ENCODE measurements around the gene HIVEP3. TPM values are rescaled to one million over a fixed set of nuclear protein-coding genes. Genes with fewer than 3 reads are reported as not detected.

The HIVEP3 gene
- total RNA-seq, 1 experiment from 2014 or later, result 3.1 TPM

DNA sequence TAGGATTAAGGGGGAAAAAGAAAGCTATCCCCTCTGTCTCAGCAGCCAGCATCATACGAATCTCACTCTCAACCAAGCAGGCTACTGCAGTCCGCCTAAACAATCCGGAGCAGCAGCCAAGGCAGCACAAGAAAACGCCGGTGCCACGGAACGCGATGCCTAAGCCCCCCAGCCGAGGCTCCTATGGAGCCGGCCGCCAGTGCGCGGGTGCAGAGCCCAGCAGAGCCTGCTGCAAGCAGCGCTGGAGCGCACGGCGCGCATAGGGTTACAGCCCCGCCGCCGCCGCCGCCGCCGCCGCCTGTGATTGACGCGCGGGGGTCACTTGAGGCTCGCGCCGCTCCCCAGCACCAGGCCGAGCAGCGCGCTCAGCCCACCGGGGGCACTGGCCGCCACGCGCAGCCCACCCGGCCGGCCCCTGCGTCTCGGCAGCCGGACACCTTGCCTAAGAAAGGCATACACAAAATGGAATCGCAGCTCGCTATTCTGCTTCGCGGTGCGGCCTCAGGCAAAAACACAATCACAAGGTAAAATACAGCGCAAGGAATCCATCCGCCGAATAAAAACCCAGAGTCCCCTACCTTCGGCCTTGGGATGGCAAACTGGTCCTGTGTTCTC is 780 bp downstream of the HIVEP3 start:
- no TSS peak for BruUV-seq (replicated peaks)
- Histone ChIP-seq H3K27me3 (replicated peaks; ENCODE audit: insufficient read depth, low read depth, low read length, poor library complexity) (no peaks in the 10 kb centered on the region), H3K4me3 (ENCODE audit: low read depth, low read length, poor library complexity, severe bottlenecking) (peak overlapping the region; percentile 50), H3K9me3 (ENCODE audit: low read depth, low read length, poor library complexity, severe bottlenecking) (no peaks in the 10 kb centered on the region), H3K4me1 (ENCODE audit: insufficient read depth, low read length, poor library complexity, severe bottlenecking) (peaks cover 19% of the 10 kb centered on the region), H3K36me3 (ENCODE audit: insufficient read depth, low read length, poor library complexity, severe bottlenecking) (no peaks in the 10 kb centered on the region), H3K27ac (ENCODE audit: low read depth, low read length, poor library complexity, severe bottlenecking) (no peak overlapping the region)
- CTCF ChIA-PET, result interaction anchor here (0.6 kb wide), 1 partner anchor 31 kb away, joined by 3 read pairs; no protein-coding TSS in a partner anchor
- POLR2A ChIA-PET (ENCODE audit: low non-redundant PET), result interaction anchor here (0.6 kb wide), 1 partner anchor 22 kb away, joined by 6 read pairs; no protein-coding TSS in a partner anchor
- TF ChIP-seq EZH2 (IDR thresholded peaks at IDR 0.05; ENCODE audit: borderline replicate concordance, low read depth, low read length, poor library complexity, severe bottlenecking), result no peak
- TF ChIP-seq, protein P1, sequence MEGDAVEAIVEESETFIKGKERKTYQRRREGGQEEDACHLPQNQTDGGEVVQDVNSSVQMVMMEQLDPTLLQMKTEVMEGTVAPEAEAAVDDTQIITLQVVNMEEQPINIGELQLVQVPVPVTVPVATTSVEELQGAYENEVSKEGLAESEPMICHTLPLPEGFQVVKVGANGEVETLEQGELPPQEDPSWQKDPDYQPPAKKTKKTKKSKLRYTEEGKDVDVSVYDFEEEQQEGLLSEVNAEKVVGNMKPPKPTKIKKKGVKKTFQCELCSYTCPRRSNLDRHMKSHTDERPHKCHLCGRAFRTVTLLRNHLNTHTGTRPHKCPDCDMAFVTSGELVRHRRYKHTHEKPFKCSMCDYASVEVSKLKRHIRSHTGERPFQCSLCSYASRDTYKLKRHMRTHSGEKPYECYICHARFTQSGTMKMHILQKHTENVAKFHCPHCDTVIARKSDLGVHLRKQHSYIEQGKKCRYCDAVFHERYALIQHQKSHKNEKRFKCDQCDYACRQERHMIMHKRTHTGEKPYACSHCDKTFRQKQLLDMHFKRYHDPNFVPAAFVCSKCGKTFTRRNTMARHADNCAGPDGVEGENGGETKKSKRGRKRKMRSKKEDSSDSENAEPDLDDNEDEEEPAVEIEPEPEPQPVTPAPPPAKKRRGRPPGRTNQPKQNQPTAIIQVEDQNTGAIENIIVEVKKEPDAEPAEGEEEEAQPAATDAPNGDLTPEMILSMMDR (conservative IDR thresholded peaks at IDR 0.05; ENCODE audit: low read depth, low read length), result no peak
- intact Hi-C loops (cut with micrococcal nuclease; ENCODE audit: unreplicated experiment), result no loop called here
- DNase-seq (ENCODE audit: low spot score), result peak; percentile 41

DNA sequence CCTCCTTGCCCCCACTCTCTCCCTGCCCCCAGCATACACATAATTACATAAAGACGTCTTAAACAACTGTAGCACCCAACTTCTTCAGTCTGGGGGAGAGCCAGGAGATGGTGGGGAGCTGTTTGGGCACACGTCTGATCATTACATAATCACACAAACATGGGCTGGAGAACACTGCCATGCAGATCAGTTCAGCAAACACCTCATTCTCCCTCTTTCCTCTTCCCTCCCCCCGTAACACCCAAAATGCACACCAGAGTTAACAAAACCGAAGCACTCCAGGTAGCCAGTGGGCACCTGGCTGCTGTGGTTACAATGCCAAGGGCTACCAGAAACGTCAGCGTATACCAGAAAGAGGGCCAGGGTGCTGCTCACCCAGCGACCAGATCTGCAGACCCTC is 1.6 kb downstream of the HIVEP3 start:
- intact Hi-C loops (cut with micrococcal nuclease; ENCODE audit: unreplicated experiment), result no loop called here
- no peaks in the 10 kb centered on the region for H3K27me3 ChIP-seq (replicated peaks; ENCODE audit: insufficient read depth, low read depth, low read length, poor library complexity)
- TF ChIP-seq, protein P1 (conservative IDR thresholded peaks at IDR 0.05; ENCODE audit: low read depth, low read length), result no peak
- no peak for TF ChIP-seq EZH2 (IDR thresholded peaks at IDR 0.05; ENCODE audit: borderline replicate concordance, low read depth, low read length, poor library complexity, severe bottlenecking)
- CTCF ChIA-PET, result no interaction called here
- H3K9me3 ChIP-seq (ENCODE audit: low read depth, low read length, poor library complexity, severe bottlenecking), result no peaks in the 10 kb centered on the region
- no peak for DNase-seq (ENCODE audit: low spot score)
- H3K4me1 ChIP-seq (ENCODE audit: insufficient read depth, low read length, poor library complexity, severe bottlenecking), result peaks cover 19% of the 10 kb centered on the region
- POLR2A ChIA-PET (ENCODE audit: low non-redundant PET), result no interaction called here
- H3K36me3 ChIP-seq (ENCODE audit: insufficient read depth, low read length, poor library complexity, severe bottlenecking), result no peaks in the 10 kb centered on the region
- BruUV-seq (replicated peaks), result no TSS peak
- no peak overlapping the region for H3K27ac ChIP-seq (ENCODE audit: low read depth, low read length, poor library complexity, severe bottlenecking)
- H3K4me3 ChIP-seq (ENCODE audit: low read depth, low read length, poor library complexity, severe bottlenecking), result no peak overlapping the region

DNA sequence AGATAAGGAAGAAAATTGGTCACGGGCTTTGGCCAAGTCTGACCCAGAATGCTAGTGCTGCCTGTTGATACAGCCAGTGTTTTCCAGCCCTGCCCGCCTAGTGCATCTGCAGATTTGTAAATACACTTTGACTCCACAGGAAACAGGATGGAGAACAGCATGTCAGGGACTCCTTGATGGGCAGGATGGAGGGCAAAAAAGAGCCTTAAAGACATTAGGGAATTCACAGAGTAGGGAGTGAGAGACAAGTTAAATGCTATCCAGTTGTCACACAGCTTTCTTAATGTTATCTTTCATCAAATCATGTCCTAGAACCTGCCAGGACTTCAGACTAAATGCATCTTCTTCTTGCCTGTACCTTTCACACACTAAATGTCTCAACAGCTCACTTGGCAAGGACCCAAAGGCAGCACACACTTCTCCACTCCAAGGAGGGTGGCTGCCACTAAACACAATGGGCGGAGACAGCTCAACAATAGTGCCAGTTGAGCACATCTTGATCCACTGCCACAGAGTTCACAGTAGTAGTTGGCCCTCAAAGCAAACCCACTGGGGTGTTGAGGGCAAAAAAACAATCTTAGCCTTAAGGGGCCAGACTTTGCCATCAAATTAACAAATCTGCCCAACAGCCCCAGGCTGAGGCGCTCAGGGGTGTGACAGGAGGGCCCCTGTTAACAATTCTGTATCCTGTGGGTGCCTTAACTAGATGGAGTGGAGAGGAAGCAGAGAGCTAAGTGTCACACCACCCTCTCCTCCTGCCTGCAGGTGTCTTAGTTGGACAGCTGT is 2.7 kb downstream of the HIVEP3 start:
- no peak overlapping the region for H3K4me3 ChIP-seq (ENCODE audit: low read depth, low read length, poor library complexity, severe bottlenecking)
- H3K36me3 ChIP-seq (ENCODE audit: insufficient read depth, low read length, poor library complexity, severe bottlenecking), result no peaks in the 10 kb centered on the region
- H3K4me1 ChIP-seq (ENCODE audit: insufficient read depth, low read length, poor library complexity, severe bottlenecking), result peaks cover 19% of the 10 kb centered on the region
- CTCF ChIA-PET, result no interaction called here
- POLR2A ChIA-PET (ENCODE audit: low non-redundant PET), result no interaction called here
- peak; percentile 15 for DNase-seq (ENCODE audit: low spot score)
- H3K27ac ChIP-seq (ENCODE audit: low read depth, low read length, poor library complexity, severe bottlenecking), result no peak overlapping the region
- no peak for TF ChIP-seq EZH2 (IDR thresholded peaks at IDR 0.05; ENCODE audit: borderline replicate concordance, low read depth, low read length, poor library complexity, severe bottlenecking)
- TF ChIP-seq, protein P1 (conservative IDR thresholded peaks at IDR 0.05; ENCODE audit: low read depth, low read length), result no peak
- intact Hi-C loops (cut with micrococcal nuclease; ENCODE audit: unreplicated experiment), result no loop called here
- no peaks in the 10 kb centered on the region for H3K9me3 ChIP-seq (ENCODE audit: low read depth, low read length, poor library complexity, severe bottlenecking)
- peaks cover 2% of the 10 kb centered on the region for H3K27me3 ChIP-seq (replicated peaks; ENCODE audit: insufficient read depth, low read depth, low read length, poor library complexity)
- no TSS peak for BruUV-seq (replicated peaks)
